Liver (tissue), 9 donors: ENCODE measurements around the gene PANK2. TPM values are rescaled to one million over a fixed set of nuclear protein-coding genes. Genes with fewer than 3 reads are reported as not detected.

ENCODE experiments used
- DNase-seq: peaks from one replicate; pipeline ENCODE4 v3.0.0-alpha.2; 2017; ENCODE audit warnings: low spot score
- H3K27ac ChIP-seq, 2 donors: one replicate each; pipeline ENCODE4 v1.7.0; 2013; ENCODE audit warnings: inconsistent platforms in 2 of 2, low read length in 2 of 2, control low read depth in 1 of 2, low read depth in 1 of 2, mild to moderate bottlenecking in 1 of 2
- H3K27me3 ChIP-seq, 4 donors: one replicate each; pipeline versions ENCODE4 v1.6.1 to v1.7.0; 2013; ENCODE audit warnings: low read length in 3 of 4, inconsistent platforms in 1 of 4, mild to moderate bottlenecking in 1 of 4, moderate library complexity in 1 of 4; ENCODE audit not compliant: control insufficient read depth in 4 of 4, insufficient read depth in 4 of 4
- H3K36me3 ChIP-seq, 4 donors: one replicate each; pipeline versions ENCODE4 v1.6.1 to v1.7.0; 2013; ENCODE audit warnings: low read length in 3 of 4, mild to moderate bottlenecking in 3 of 4, low read depth in 1 of 4, moderate library complexity in 1 of 4; ENCODE audit not compliant: control insufficient read depth in 4 of 4, insufficient read depth in 3 of 4
- H3K4me1 ChIP-seq, 4 donors: one replicate each; pipeline versions ENCODE4 v1.6.1 to v1.7.0; 2013; ENCODE audit warnings: low read length in 3 of 4, mild to moderate bottlenecking in 3 of 4, moderate library complexity in 1 of 4; ENCODE audit not compliant: control insufficient read depth in 4 of 4, insufficient read depth in 4 of 4
- H3K4me3 ChIP-seq, 3 donors: one replicate each; pipeline versions ENCODE4 v1.6.1 to v1.7.0; 2013; ENCODE audit warnings: low read length in 3 of 3, control low read depth in 1 of 3, low read depth in 1 of 3, mild to moderate bottlenecking in 1 of 3
- H3K9ac ChIP-seq, 2 donors: one replicate each; pipeline ENCODE4 v1.7.0; 2013; ENCODE audit warnings: low read length in 2 of 2, mild to moderate bottlenecking in 2 of 2, moderate library complexity in 2 of 2, control low read depth in 1 of 2, low read depth in 1 of 2
- H3K9me3 ChIP-seq, 4 donors: one replicate each; pipeline versions ENCODE4 v1.6.1 to v1.7.0; 2013; ENCODE audit warnings: low read length in 3 of 4; ENCODE audit not compliant: control insufficient read depth in 4 of 4
- EGR1 ChIP-seq, 2 donors: IDR thresholded peaks; 2 replicates each; pipeline ENCODE4 v1.6.1; 2016 to 2018; ENCODE audit warnings: antibody characterized with exemption in 2 of 2, low read depth in 2 of 2
- FOXA1 ChIP-seq: IDR thresholded peaks from 2 replicates; pipeline ENCODE4 v1.6.1; 2016; ENCODE audit warnings: antibody characterized with exemption
- FOXA2 ChIP-seq: IDR thresholded peaks from 2 replicates; pipeline ENCODE4 v1.6.1; 2016; ENCODE audit warnings: antibody characterized with exemption
- GABPA ChIP-seq, 2 donors: IDR thresholded peaks in 1 of 2; conservative IDR thresholded peaks in 1 of 2; 2 replicates each; pipeline ENCODE4 v1.6.1; 2016; ENCODE audit warnings: antibody characterized with exemption in 2 of 2, mild to moderate bottlenecking in 1 of 2, moderate library complexity in 1 of 2
- HNF4A ChIP-seq, 2 donors: conservative IDR thresholded peaks; 2 replicates each; pipeline ENCODE4 v1.6.1; 2016; ENCODE audit warnings: antibody characterized with exemption in 2 of 2, mild to moderate bottlenecking in 2 of 2
- HNF4G ChIP-seq: IDR thresholded peaks from 2 replicates; pipeline ENCODE4 v1.6.1; 2016; ENCODE audit warnings: antibody characterized with exemption
- JUND ChIP-seq, 2 donors: IDR thresholded peaks; 2 replicates each; pipeline ENCODE4 v1.6.1; 2016; ENCODE audit warnings: antibody characterized with exemption in 2 of 2
- NR2F2 ChIP-seq: IDR thresholded peaks from 2 replicates; pipeline ENCODE4 v1.6.1; 2016; ENCODE audit warnings: antibody characterized with exemption
- RAD21 ChIP-seq, 2 donors: IDR thresholded peaks; 2 replicates each; pipeline ENCODE4 v1.6.1; 2016; ENCODE audit warnings: antibody characterized with exemption in 2 of 2, mild to moderate bottlenecking in 2 of 2
- RXRA ChIP-seq, 2 donors: IDR thresholded peaks; 2 replicates each; pipeline ENCODE4 v1.6.1; 2017 to 2018; ENCODE audit warnings: antibody characterized with exemption in 2 of 2, mild to moderate bottlenecking in 1 of 2
- SP1 ChIP-seq: IDR thresholded peaks from 2 replicates; pipeline ENCODE4 v1.6.1; 2018; ENCODE audit warnings: antibody characterized with exemption, mild to moderate bottlenecking
- TAF1 ChIP-seq: conservative IDR thresholded peaks from 2 replicates; pipeline ENCODE4 v1.6.1; 2016; ENCODE audit warnings: antibody characterized with exemption, mild to moderate bottlenecking
- YY1 ChIP-seq: IDR thresholded peaks from 2 replicates; pipeline ENCODE4 v1.6.1; 2016; ENCODE audit warnings: antibody characterized with exemption, mild to moderate bottlenecking
- WGBS: extraction: QIAGEN DNeasy Blood & Tissue Kit; methylation state at CpG from one replicate; pipeline ENCODE4 v1.1.7; 2013; 5-methylcytosine and 5-hydroxymethylcytosine counted together
- polyA plus RNA-seq, 2 donors: library from polyadenylated mRNA; stranded (reverse) in 1 of 2; unstranded in 1 of 2; fragments of 200-250 nt in 1 of 2; fragments of >200 nt in 1 of 2; fragmentation: Nextera tagmentation in 1 of 2; extraction: Ambion mirVana in 1 of 2; gene quantifications; one replicate each; pipeline versions ENCODE4 v1.2.1 to v1.2.3, GENCODE V29; 2013 to 2015
- total RNA-seq, 2 donors: library from RNA; depleted of rRNA; stranded (reverse); fragments of >200 nt; gene quantifications; one replicate each; pipeline ENCODE4 v1.2.3, GENCODE V29; 2014
- TF ChIP-seq, protein P1 (sequence below): IDR thresholded peaks from 2 replicates; pipeline ENCODE4 v1.6.1; 2016; ENCODE audit warnings: antibody characterized with exemption
- TF ChIP-seq, protein P2 (sequence below): IDR thresholded peaks from 2 replicates; pipeline ENCODE4 v1.6.1; 2016; ENCODE audit warnings: antibody characterized with exemption, mild to moderate bottlenecking
- TF ChIP-seq, protein P3 (sequence below): IDR thresholded peaks from 2 replicates; pipeline ENCODE4 v1.6.1; 2016; ENCODE audit warnings: antibody characterized with exemption
- TF ChIP-seq, protein P4 (sequence below): IDR thresholded peaks from 2 replicates; pipeline ENCODE4 v1.6.1; 2016; ENCODE audit warnings: antibody characterized with exemption
- donor health status: healthy.
- donor health status: healthy.
- donor health status: healthy.
- donor health status: healthy.
- donor health status: healthy.

The PANK2 gene
- total and polyA plus RNA-seq, 4 donors, result 10.6 to 27.7 (median 15.9) TPM

DNA sequence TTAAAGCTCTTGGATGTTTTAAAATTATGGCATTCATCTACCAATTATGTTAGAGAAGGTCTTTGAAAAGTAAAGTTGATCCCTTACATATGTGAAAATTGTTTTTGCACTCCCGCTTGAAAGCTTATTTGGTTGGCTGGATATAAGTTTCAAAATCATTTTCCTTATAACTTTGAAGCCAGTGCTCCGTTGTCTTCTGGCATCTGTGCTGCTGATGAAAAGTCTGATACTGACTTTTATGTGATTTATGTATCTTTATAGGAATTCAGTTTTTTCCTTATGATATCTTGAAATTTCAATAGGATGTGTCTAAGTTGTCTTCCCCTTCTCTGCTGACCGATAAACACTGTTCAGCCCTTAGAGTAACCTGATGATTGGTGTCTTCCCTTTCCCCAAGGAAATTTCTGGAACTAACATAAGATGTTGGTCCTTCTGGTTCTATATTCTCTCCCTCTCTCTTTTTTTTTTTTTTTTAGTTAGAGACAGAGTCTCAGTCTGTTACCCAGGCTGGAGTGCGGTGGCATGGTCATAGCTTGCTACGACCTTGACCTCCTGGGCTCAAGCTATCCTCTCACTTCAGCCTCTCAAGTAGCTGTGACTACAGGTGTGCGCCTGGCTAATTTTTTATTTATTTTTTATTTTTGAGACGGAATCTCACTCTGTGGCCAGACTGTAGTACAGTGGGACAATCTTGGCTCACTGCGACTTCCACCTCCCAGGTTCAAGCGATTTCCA lies 12.7 kb downstream of the PANK2 start:
- Histone ChIP-seq H3K36me3 (no peaks in the 10 kb centered on the region), H3K4me1 (peaks cover 7 to 23% (median 14%) of the 10 kb centered on the region in 4 donors), H3K27me3 (no peaks in the 10 kb centered on the region), H3K9me3 (no peaks in the 10 kb centered on the region), H3K9ac (no peak overlapping the region), H3K4me3 (no peak overlapping the region), H3K27ac (peak overlapping the region; percentile 8 to 37)
- TF ChIP-seq YY1 (no peak), SP1 (no peak), RAD21 (IDR thresholded peaks at IDR 0.05) (no peak), HNF4G (no peak), JUND (IDR thresholded peaks at IDR 0.05) (no peak), RXRA (IDR thresholded peaks at IDR 0.05) (no peak), GABPA (IDR thresholded peaks at IDR 0.05 in 1 of 2, conservative IDR thresholded peaks at IDR 0.05 in 1 of 2) (no peak), EGR1 (IDR thresholded peaks at IDR 0.05; ENCODE audit: low read depth in 2 of 2) (no peak), HNF4A (conservative IDR thresholded peaks at IDR 0.05) (no peak)
- TF ChIP-seq, protein P1, sequence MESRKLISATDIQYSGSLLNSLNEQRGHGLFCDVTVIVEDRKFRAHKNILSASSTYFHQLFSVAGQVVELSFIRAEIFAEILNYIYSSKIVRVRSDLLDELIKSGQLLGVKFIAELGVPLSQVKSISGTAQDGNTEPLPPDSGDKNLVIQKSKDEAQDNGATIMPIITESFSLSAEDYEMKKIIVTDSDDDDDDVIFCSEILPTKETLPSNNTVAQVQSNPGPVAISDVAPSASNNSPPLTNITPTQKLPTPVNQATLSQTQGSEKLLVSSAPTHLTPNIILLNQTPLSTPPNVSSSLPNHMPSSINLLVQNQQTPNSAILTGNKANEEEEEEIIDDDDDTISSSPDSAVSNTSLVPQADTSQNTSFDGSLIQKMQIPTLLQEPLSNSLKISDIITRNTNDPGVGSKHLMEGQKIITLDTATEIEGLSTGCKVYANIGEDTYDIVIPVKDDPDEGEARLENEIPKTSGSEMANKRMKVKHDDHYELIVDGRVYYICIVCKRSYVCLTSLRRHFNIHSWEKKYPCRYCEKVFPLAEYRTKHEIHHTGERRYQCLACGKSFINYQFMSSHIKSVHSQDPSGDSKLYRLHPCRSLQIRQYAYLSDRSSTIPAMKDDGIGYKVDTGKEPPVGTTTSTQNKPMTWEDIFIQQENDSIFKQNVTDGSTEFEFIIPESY, result no peak
- TF ChIP-seq, protein P2, sequence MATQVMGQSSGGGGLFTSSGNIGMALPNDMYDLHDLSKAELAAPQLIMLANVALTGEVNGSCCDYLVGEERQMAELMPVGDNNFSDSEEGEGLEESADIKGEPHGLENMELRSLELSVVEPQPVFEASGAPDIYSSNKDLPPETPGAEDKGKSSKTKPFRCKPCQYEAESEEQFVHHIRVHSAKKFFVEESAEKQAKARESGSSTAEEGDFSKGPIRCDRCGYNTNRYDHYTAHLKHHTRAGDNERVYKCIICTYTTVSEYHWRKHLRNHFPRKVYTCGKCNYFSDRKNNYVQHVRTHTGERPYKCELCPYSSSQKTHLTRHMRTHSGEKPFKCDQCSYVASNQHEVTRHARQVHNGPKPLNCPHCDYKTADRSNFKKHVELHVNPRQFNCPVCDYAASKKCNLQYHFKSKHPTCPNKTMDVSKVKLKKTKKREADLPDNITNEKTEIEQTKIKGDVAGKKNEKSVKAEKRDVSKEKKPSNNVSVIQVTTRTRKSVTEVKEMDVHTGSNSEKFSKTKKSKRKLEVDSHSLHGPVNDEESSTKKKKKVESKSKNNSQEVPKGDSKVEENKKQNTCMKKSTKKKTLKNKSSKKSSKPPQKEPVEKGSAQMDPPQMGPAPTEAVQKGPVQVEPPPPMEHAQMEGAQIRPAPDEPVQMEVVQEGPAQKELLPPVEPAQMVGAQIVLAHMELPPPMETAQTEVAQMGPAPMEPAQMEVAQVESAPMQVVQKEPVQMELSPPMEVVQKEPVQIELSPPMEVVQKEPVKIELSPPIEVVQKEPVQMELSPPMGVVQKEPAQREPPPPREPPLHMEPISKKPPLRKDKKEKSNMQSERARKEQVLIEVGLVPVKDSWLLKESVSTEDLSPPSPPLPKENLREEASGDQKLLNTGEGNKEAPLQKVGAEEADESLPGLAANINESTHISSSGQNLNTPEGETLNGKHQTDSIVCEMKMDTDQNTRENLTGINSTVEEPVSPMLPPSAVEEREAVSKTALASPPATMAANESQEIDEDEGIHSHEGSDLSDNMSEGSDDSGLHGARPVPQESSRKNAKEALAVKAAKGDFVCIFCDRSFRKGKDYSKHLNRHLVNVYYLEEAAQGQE, result no peak
- DNase-seq, result no peak
- 81% methylated on average over 9 of the region's 9 CpGs for WGBS

DNA sequence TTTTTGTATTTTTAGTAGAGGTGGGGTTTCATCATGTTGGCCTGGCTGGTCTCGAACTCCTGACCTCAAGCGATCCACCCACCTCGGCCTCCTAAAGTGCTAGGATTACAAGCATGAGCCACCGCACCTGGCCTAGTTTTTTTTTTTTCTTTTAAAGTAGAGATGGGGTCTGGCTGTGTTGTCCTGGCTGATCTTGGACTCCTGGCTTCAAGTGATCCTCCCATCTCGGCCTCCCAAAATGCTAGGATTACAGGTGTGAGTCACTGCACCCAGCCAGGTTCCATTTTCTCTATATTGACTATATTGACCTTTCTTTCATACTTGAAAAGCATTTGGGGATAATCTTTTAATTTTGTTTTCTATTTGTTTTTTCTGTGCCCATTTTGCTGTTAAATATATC lies 13.3 kb downstream of the PANK2 start:
- H3K4me3 ChIP-seq, result no peak overlapping the region
- H3K9ac ChIP-seq, result no peak overlapping the region
- peaks cover 7 to 23% (median 14%) of the 10 kb centered on the region in 4 donors for H3K4me1 ChIP-seq
- TF ChIP-seq JUND (IDR thresholded peaks at IDR 0.05) (no peak), TAF1 (no peak), NR2F2 (no peak), FOXA2 (no peak), HNF4G (no peak), EGR1 (IDR thresholded peaks at IDR 0.05; ENCODE audit: low read depth in 2 of 2) (no peak), RAD21 (IDR thresholded peaks at IDR 0.05) (no peak), SP1 (no peak), YY1 (no peak), FOXA1 (no peak)
- TF ChIP-seq, protein P2, result no peak
- TF ChIP-seq, protein P3, sequence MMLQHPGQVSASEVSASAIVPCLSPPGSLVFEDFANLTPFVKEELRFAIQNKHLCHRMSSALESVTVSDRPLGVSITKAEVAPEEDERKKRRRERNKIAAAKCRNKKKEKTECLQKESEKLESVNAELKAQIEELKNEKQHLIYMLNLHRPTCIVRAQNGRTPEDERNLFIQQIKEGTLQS, result no peak
- TF ChIP-seq, protein P4, sequence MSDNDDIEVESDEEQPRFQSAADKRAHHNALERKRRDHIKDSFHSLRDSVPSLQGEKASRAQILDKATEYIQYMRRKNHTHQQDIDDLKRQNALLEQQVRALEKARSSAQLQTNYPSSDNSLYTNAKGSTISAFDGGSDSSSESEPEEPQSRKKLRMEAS, result no peak
- TF ChIP-seq, protein P1, result no peak
- no peaks in the 10 kb centered on the region for H3K27me3 ChIP-seq
- 92% methylated on average over 5 of the region's 5 CpGs for WGBS
- no peaks in the 10 kb centered on the region for H3K36me3 ChIP-seq
- no peak overlapping the region for H3K27ac ChIP-seq
- no peaks in the 10 kb centered on the region for H3K9me3 ChIP-seq
- no peak for DNase-seq
